ENCODE measurements around the gene MCAT.

DNA sequence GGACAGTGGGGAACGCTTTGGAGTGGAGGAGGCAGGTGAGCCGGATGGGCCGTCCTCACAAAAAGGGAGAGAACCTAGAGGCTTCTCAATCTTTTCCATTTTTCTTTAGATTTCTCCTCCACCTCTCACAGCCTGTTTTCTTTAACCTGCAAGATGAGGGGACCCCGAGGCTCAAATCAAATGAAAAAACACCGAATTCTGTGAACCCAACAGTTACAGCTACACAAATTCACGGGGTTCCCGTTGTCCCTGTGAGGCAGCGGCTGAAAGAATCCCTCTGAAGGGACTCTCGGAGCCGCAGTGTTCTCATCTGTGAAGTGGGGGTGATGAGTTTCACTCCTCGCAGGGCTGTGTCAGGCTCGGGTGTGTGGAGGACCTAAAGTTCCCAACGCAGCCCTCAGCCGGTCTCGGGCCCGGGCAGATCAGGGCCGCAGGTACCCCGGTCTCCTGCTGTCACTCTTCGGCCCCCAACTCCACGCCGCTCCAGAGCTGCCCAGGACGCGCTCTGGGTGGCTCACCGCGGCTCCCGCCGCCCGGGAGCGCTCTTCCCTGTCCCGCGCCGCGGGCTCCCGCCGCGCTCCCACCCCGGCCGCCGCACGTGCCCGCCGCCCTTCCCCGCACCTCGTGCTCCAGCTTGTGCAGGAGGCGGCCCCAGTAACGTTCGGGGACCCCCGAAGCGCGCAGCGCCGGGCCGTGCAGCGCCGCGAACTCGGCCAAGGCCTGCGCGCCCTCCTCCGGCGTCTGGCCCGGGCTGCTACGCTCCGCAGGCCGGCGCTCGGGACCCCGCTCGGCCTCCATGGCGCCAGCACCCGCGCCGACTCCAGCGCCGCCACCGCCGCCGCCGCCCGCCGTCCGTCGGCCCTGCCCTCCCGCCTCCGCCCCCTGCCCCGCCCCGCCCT is 43.3 kb upstream of the MCAT start, which contains the start of gene TTLL12:
- TF ChIP-seq, protein P1, sequence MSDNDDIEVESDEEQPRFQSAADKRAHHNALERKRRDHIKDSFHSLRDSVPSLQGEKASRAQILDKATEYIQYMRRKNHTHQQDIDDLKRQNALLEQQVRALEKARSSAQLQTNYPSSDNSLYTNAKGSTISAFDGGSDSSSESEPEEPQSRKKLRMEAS (IDR thresholded peaks at IDR 0.05) = no peak
- TF ChIP-seq, protein P2, sequence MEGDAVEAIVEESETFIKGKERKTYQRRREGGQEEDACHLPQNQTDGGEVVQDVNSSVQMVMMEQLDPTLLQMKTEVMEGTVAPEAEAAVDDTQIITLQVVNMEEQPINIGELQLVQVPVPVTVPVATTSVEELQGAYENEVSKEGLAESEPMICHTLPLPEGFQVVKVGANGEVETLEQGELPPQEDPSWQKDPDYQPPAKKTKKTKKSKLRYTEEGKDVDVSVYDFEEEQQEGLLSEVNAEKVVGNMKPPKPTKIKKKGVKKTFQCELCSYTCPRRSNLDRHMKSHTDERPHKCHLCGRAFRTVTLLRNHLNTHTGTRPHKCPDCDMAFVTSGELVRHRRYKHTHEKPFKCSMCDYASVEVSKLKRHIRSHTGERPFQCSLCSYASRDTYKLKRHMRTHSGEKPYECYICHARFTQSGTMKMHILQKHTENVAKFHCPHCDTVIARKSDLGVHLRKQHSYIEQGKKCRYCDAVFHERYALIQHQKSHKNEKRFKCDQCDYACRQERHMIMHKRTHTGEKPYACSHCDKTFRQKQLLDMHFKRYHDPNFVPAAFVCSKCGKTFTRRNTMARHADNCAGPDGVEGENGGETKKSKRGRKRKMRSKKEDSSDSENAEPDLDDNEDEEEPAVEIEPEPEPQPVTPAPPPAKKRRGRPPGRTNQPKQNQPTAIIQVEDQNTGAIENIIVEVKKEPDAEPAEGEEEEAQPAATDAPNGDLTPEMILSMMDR (IDR thresholded peaks at IDR 0.05; ENCODE audit: low read depth, low read length, missing input control) = no peak
- no peak for TF ChIP-seq TAF1 (conservative IDR thresholded peaks at IDR 0.05)
- no peak for TF ChIP-seq SP1 (IDR thresholded peaks at IDR 0.05)
- TF ChIP-seq, protein P3, sequence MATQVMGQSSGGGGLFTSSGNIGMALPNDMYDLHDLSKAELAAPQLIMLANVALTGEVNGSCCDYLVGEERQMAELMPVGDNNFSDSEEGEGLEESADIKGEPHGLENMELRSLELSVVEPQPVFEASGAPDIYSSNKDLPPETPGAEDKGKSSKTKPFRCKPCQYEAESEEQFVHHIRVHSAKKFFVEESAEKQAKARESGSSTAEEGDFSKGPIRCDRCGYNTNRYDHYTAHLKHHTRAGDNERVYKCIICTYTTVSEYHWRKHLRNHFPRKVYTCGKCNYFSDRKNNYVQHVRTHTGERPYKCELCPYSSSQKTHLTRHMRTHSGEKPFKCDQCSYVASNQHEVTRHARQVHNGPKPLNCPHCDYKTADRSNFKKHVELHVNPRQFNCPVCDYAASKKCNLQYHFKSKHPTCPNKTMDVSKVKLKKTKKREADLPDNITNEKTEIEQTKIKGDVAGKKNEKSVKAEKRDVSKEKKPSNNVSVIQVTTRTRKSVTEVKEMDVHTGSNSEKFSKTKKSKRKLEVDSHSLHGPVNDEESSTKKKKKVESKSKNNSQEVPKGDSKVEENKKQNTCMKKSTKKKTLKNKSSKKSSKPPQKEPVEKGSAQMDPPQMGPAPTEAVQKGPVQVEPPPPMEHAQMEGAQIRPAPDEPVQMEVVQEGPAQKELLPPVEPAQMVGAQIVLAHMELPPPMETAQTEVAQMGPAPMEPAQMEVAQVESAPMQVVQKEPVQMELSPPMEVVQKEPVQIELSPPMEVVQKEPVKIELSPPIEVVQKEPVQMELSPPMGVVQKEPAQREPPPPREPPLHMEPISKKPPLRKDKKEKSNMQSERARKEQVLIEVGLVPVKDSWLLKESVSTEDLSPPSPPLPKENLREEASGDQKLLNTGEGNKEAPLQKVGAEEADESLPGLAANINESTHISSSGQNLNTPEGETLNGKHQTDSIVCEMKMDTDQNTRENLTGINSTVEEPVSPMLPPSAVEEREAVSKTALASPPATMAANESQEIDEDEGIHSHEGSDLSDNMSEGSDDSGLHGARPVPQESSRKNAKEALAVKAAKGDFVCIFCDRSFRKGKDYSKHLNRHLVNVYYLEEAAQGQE (IDR thresholded peaks at IDR 0.05) = no peak
- no peak for TF ChIP-seq JUND (IDR thresholded peaks at IDR 0.05)
- no peak for TF ChIP-seq GABPA (IDR thresholded peaks at IDR 0.05 in 1 of 2, conservative IDR thresholded peaks at IDR 0.05 in 1 of 2)
- TF ChIP-seq RAD21 (IDR thresholded peaks at IDR 0.05) = no peak
- no peak for TF ChIP-seq YY1 (IDR thresholded peaks at IDR 0.05)
- TF ChIP-seq HNF4G (IDR thresholded peaks at IDR 0.05) = no peak
- TF ChIP-seq NR2F2 (IDR thresholded peaks at IDR 0.05) = no peak
- TF ChIP-seq, protein P4, sequence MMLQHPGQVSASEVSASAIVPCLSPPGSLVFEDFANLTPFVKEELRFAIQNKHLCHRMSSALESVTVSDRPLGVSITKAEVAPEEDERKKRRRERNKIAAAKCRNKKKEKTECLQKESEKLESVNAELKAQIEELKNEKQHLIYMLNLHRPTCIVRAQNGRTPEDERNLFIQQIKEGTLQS (IDR thresholded peaks at IDR 0.05) = no peak
- no peak for TF ChIP-seq FOXA1 (IDR thresholded peaks at IDR 0.05)
